GM12878 (cell line): Measurements from ENCODE around the gene COPS8.

Experiments
- CBX5 ChIP-seq: sonication (generic); IDR thresholded peaks from 2 replicates; pipeline ENCODE4 v1.6.1; 2016; ENCODE audit warnings: low read depth, moderate library complexity, mild to moderate bottlenecking, inconsistent platforms
- CHD1 ChIP-seq: IDR thresholded peaks from 2 replicates; pipeline ENCODE4 v1.6.1; 2012; ENCODE audit warnings: low read depth, low read length, improper control_type of control experiment
- CHD2 ChIP-seq: IDR thresholded peaks from 2 replicates; pipeline ENCODE4 v1.6.1; 2011; ENCODE audit warnings: low read depth, low read length, improper control_type of control experiment, borderline replicate concordance
- CTCF ChIP-seq, 3 experiments: IDR thresholded peaks in 2 of 3; conservative IDR thresholded peaks in 1 of 3; 2 replicates each; pipeline ENCODE4 v1.5.1; 2011; ENCODE audit warnings: low read depth in 3 of 3, low read length in 3 of 3, mild to moderate bottlenecking in 3 of 3, control low read depth in 2 of 3, moderate library complexity in 2 of 3, inconsistent platforms in 1 of 3, mixed read lengths in 1 of 3; ENCODE audit not compliant: control insufficient read depth in 2 of 3, insufficient read depth in 1 of 3; ENCODE audit errors: extremely low read depth in 1 of 3
- ESRRA ChIP-seq: IDR thresholded peaks from 2 replicates; pipeline ENCODE4 v1.6.1; 2012; ENCODE audit warnings: mild to moderate bottlenecking, low read length, improper control_type of control experiment
- GABPA ChIP-seq: IDR thresholded peaks from 2 replicates; pipeline ENCODE4 v1.6.1; 2014; ENCODE audit warnings: antibody characterized with exemption, low read depth, mild to moderate bottlenecking, inconsistent platforms
- IRF4 ChIP-seq: IDR thresholded peaks from 2 replicates; pipeline ENCODE4 v1.6.1; 2011; ENCODE audit warnings: low read depth, low read length
- MXI1 ChIP-seq: fragments of 150-350 bp; IDR thresholded peaks from 2 replicates; pipeline ENCODE4 v1.6.1; 2011; ENCODE audit warnings: low read depth, mild to moderate bottlenecking, inconsistent platforms, low read length, improper control_type of control experiment
- NFIC ChIP-seq: IDR thresholded peaks from 2 replicates; pipeline ENCODE4 v1.6.1; 2012; ENCODE audit warnings: low read depth, mild to moderate bottlenecking, inconsistent platforms, low read length, moderate library complexity
- NRF1 ChIP-seq: conservative IDR thresholded peaks from 2 replicates; pipeline ENCODE4 v1.6.1; 2011; ENCODE audit warnings: mild to moderate bottlenecking, low read depth, low read length, improper control_type of control experiment
- POLR2AphosphoS5 ChIP-seq: IDR thresholded peaks from 2 replicates; pipeline ENCODE4 v1.6.1; 2011; ENCODE audit warnings: mild to moderate bottlenecking, low read length, inconsistent platforms
- RCOR1 ChIP-seq: conservative IDR thresholded peaks from 2 replicates; pipeline ENCODE4 v1.6.1; 2012; ENCODE audit warnings: low read depth, low read length, improper control_type of control experiment
- ZBTB4 ChIP-seq: fragments of 450-650 bp; formaldehyde crosslinking; IDR thresholded peaks from 2 replicates; pipeline ENCODE4 v1.4.0; 2022; ENCODE audit warnings: mild to moderate bottlenecking, moderate library complexity
- TF ChIP-seq, protein P1 (sequence below): fragments of 450-650 bp; IDR thresholded peaks from 2 replicates; pipeline ENCODE4 v1.6.1; 2017; ENCODE audit warnings: mild to moderate bottlenecking, moderate library complexity

DNA sequence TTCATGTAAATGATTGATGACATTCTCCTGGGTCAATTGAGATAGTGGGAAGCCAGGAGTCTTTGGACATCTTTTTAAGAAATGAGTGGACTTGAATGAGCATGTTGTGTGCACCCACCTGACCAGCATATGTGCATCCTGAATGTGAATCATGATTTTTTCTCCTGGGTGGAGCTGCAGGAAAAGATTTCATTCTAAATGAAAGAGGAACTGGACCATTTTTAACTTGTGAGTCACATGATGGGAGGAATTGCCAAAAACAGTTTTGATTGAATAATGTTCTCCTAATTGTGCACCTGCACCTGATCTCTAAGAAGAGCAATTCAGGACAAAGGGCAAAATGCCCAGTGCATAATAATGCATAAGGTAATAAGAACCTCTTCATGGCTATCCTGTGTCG is 32.3 kb downstream of the COPS8 start:
- TF ChIP-seq ESRRA, result no peak
- TF ChIP-seq CHD2, result no peak
- TF ChIP-seq CBX5, result no peak
- TF ChIP-seq CTCF (IDR thresholded peaks at IDR 0.05 in 2 of 3, conservative IDR thresholded peaks at IDR 0.05 in 1 of 3; ENCODE audit: control insufficient read depth in 2 of 3, extremely low read depth in 1 of 3, insufficient read depth in 1 of 3, low read depth in 3 of 3, low read length in 3 of 3), result no peak
- no peak for TF ChIP-seq NRF1
- no peak for TF ChIP-seq POLR2AphosphoS5
- TF ChIP-seq, protein P1, sequence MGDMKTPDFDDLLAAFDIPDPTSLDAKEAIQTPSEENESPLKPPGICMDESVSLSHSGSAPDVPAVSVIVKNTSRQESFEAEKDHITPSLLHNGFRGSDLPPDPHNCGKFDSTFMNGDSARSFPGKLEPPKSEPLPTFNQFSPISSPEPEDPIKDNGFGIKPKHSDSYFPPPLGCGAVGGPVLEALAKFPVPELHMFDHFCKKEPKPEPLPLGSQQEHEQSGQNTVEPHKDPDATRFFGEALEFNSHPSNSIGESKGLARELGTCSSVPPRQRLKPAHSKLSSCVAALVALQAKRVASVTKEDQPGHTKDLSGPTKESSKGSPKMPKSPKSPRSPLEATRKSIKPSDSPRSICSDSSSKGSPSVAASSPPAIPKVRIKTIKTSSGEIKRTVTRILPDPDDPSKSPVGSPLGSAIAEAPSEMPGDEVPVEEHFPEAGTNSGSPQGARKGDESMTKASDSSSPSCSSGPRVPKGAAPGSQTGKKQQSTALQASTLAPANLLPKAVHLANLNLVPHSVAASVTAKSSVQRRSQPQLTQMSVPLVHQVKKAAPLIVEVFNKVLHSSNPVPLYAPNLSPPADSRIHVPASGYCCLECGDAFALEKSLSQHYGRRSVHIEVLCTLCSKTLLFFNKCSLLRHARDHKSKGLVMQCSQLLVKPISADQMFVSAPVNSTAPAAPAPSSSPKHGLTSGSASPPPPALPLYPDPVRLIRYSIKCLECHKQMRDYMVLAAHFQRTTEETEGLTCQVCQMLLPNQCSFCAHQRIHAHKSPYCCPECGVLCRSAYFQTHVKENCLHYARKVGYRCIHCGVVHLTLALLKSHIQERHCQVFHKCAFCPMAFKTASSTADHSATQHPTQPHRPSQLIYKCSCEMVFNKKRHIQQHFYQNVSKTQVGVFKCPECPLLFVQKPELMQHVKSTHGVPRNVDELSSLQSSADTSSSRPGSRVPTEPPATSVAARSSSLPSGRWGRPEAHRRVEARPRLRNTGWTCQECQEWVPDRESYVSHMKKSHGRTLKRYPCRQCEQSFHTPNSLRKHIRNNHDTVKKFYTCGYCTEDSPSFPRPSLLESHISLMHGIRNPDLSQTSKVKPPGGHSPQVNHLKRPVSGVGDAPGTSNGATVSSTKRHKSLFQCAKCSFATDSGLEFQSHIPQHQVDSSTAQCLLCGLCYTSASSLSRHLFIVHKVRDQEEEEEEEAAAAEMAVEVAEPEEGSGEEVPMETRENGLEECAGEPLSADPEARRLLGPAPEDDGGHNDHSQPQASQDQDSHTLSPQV, result no peak
- no peak for TF ChIP-seq RCOR1
- TF ChIP-seq NFIC, result no peak
- TF ChIP-seq IRF4, result no peak
- TF ChIP-seq ZBTB4 (CRISPR knock-in tag), result no peak
- TF ChIP-seq MXI1, result no peak
- TF ChIP-seq CHD1, result no peak
- TF ChIP-seq GABPA, result no peak
